PFSK-1 (cell line): ENCODE measurements around the gene HBQ1.

Experiments used
- FOXP2 ChIP-seq: optimal IDR thresholded peaks from 2 replicates; pipeline ENCODE3; 2011; ENCODE audit warnings: borderline replicate concordance, control low read depth, inconsistent platforms; ENCODE audit not compliant: insufficient read depth; ENCODE audit errors: extremely low read length, extremely low read depth
- POLR2AphosphoS5 ChIP-seq: IDR thresholded peaks from 2 replicates; pipeline ENCODE4 v1.6.1; 2012; ENCODE audit warnings: low read depth, mild to moderate bottlenecking, control low read depth, low read length, moderate library complexity
- SIN3A ChIP-seq: IDR thresholded peaks from 2 replicates; pipeline ENCODE4 v1.6.1; 2012; ENCODE audit warnings: mild to moderate bottlenecking, low read length, moderate library complexity, borderline replicate concordance; ENCODE audit not compliant: insufficient read depth
- TAF1 ChIP-seq: IDR thresholded peaks from 2 replicates; pipeline ENCODE4 v1.6.1; 2012; ENCODE audit warnings: low read length, control low read depth, borderline replicate concordance; ENCODE audit not compliant: insufficient read depth
- TF ChIP-seq, protein P1 (sequence below), 2 experiments: IDR thresholded peaks; 2 replicates each; pipeline versions ENCODE4 v1.6.1 to v1.8.0; 2011 to 2012; ENCODE audit warnings: low read depth in 2 of 2, low read length in 2 of 2, control low read depth in 1 of 2, inconsistent platforms in 1 of 2, mild to moderate bottlenecking in 1 of 2, moderate library complexity in 1 of 2; ENCODE audit not compliant: insufficient read depth in 1 of 2

The HBQ1 gene

GRCh38 chr16:155031-155398, 25.2 kb upstream of the HBQ1 start:
- TF ChIP-seq FOXP2 (no peak), POLR2AphosphoS5 (no peak), TAF1 (no peak), SIN3A (no peak)
- TF ChIP-seq, protein P1, sequence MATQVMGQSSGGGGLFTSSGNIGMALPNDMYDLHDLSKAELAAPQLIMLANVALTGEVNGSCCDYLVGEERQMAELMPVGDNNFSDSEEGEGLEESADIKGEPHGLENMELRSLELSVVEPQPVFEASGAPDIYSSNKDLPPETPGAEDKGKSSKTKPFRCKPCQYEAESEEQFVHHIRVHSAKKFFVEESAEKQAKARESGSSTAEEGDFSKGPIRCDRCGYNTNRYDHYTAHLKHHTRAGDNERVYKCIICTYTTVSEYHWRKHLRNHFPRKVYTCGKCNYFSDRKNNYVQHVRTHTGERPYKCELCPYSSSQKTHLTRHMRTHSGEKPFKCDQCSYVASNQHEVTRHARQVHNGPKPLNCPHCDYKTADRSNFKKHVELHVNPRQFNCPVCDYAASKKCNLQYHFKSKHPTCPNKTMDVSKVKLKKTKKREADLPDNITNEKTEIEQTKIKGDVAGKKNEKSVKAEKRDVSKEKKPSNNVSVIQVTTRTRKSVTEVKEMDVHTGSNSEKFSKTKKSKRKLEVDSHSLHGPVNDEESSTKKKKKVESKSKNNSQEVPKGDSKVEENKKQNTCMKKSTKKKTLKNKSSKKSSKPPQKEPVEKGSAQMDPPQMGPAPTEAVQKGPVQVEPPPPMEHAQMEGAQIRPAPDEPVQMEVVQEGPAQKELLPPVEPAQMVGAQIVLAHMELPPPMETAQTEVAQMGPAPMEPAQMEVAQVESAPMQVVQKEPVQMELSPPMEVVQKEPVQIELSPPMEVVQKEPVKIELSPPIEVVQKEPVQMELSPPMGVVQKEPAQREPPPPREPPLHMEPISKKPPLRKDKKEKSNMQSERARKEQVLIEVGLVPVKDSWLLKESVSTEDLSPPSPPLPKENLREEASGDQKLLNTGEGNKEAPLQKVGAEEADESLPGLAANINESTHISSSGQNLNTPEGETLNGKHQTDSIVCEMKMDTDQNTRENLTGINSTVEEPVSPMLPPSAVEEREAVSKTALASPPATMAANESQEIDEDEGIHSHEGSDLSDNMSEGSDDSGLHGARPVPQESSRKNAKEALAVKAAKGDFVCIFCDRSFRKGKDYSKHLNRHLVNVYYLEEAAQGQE (IDR thresholded peaks at IDR 0.05; ENCODE audit: insufficient read depth in 1 of 2, low read depth in 2 of 2, low read length in 2 of 2) = no peak

GRCh38 chr16:159136-159849, 21.0 kb upstream of the HBQ1 start:
- TF ChIP-seq TAF1 (no peak), FOXP2 (no peak), SIN3A (no peak), POLR2AphosphoS5 (no peak)
- TF ChIP-seq, protein P1 (IDR thresholded peaks at IDR 0.05; ENCODE audit: insufficient read depth in 1 of 2, low read depth in 2 of 2, low read length in 2 of 2) = no peak

GRCh38 chr16:160691-161190, 19.5 kb upstream of the HBQ1 start:
- TF ChIP-seq TAF1 (no peak), SIN3A (no peak), POLR2AphosphoS5 (no peak), FOXP2 (no peak)
- TF ChIP-seq, protein P1 (IDR thresholded peaks at IDR 0.05; ENCODE audit: insufficient read depth in 1 of 2, low read depth in 2 of 2, low read length in 2 of 2) = no peak

DNA sequence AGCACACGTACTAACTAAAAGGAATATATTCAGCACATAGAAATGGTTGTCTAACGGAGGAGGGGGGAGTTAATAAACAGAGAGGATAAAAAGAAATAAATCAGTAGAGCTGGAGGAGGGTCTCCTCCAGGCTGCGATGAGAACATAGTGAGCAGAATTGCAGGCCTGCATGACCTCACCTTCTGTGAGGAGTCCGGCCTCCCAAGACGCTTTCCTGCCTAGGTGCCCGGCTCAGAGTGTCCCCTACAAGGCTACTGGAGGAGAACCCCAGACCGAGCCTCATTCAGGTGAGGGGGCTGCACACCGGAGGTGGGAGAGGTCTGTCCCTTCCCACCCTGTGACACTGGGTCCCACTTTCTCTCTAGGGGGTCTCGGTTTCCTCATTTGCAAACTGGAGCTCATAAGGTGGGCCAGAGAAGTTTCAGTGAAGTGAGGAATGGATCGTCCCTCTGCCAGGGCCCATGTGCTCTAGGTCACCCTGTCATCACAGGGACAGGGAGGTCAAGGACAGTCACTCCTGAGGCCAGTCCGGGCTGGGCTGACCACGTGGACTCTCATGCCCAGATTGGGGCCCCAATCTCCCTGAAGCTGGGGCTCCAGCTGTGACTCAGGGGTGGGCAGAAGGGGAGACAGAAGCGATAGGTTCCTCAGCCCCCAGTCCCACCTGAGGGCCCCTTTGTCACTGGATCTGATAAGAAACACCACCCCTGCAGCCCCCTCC, 17.8 kb upstream of the HBQ1 start:
- TF ChIP-seq, protein P1 (IDR thresholded peaks at IDR 0.05; ENCODE audit: insufficient read depth in 1 of 2, low read depth in 2 of 2, low read length in 2 of 2) = no peak
- no peak for TF ChIP-seq TAF1
